ENCODE data around the gene ST13. TPM values are rescaled to one million over a fixed set of nuclear protein-coding genes. Genes with fewer than 3 reads are reported as not detected.

ST13 gene
- total and polyA plus RNA-seq, 9 of the 15 experiments (the other 6 are each of a cell fraction or from before 2014, with no cell fraction given) = 53.6 to 311 (median 195) TPM

- peak; percentile 88 for TF ChIP-seq MEF2A (IDR thresholded peaks at IDR 0.05; ENCODE audit: control insufficient read depth, low read depth, low read length)
- TF ChIP-seq GMEB1 (CRISPR knock-in tag; IDR thresholded peaks at IDR 0.05) = peak; percentile 89
- no peak for TF ChIP-seq POU5F1 (IDR thresholded peaks at IDR 0.05; ENCODE audit: borderline replicate concordance, low read depth, low read length, partially characterized antibody)
- TF ChIP-seq ID3 (CRISPR knock-in tag; IDR thresholded peaks at IDR 0.05) = peak; percentile 99
- TF ChIP-seq ID3 (tag; IDR thresholded peaks at IDR 0.05) = peak; percentile 100
- no peak for TF ChIP-seq THRAP3 (IDR thresholded peaks at IDR 0.05; ENCODE audit: borderline replicate concordance)
- peak; percentile 98 for TF ChIP-seq ZNF398 (CRISPR knock-in tag; IDR thresholded peaks at IDR 0.05)
- no peak for TF ChIP-seq FOXP4 (CRISPR knock-in tag; IDR thresholded peaks at IDR 0.05; ENCODE audit: borderline replicate concordance)
- no peak for TF ChIP-seq POLR2G (IDR thresholded peaks at IDR 0.05; ENCODE audit: low read depth, low read length)
- TF ChIP-seq SMC3 (conservative IDR thresholded peaks at IDR 0.05; ENCODE audit: insufficient read depth, low read depth, low read length) = no peak
- TF ChIP-seq CHD1 (IDR thresholded peaks at IDR 0.05; ENCODE audit: low read length) = no peak
- peak; percentile 74 for TF ChIP-seq ARID3A (IDR thresholded peaks at IDR 0.05; ENCODE audit: borderline replicate concordance, low read depth, low read length)
- peak; percentile 81 for TF ChIP-seq KHSRP (IDR thresholded peaks at IDR 0.05)
- no peak for TF ChIP-seq U2AF2 (optimal IDR thresholded peaks at IDR 0.05; ENCODE audit: low read depth, low read length)
- TF ChIP-seq ZNF146 (CRISPR knock-in tag; IDR thresholded peaks at IDR 0.05; ENCODE audit: unreplicated experiment) = no peak
- no peak for TF ChIP-seq KAT2B (IDR thresholded peaks at IDR 0.05; ENCODE audit: low read depth, low read length)
These were observed 42.5 kb downstream of the ST13 start (continued) for GRCh38 chr22:40813912-40814315.

All from K562 (cell line).